HepG2 (cell line): Measurements from ENCODE around the gene PCNA. TPM values are rescaled to one million over a fixed set of nuclear protein-coding genes. Genes with fewer than 3 reads are reported as not detected.

Source experiments
- HMG20B ChIP-seq: conservative IDR thresholded peaks from 2 replicates; pipeline ENCODE4 v1.6.1; 2016; ENCODE audit warnings: missing genetic modification reagents, missing compliant biosample characterization
- MTF1 ChIP-seq: sonication (generic); formaldehyde crosslinking; IDR thresholded peaks from 2 replicates; pipeline ENCODE4 v1.5.0; 2020; ENCODE audit warnings: missing genetic modification reagents
- RBAK ChIP-seq: sonication (generic); formaldehyde crosslinking; IDR thresholded peaks from 2 replicates; pipeline ENCODE4 v1.5.1; 2020; ENCODE audit warnings: mild to moderate bottlenecking, missing genetic modification reagents
- SMAD9 ChIP-seq: sonication (generic); formaldehyde crosslinking; IDR thresholded peaks from 2 replicates; pipeline ENCODE4 v1.5.1; 2020; ENCODE audit warnings: mild to moderate bottlenecking, missing genetic modification reagents
- SMC3 ChIP-seq: IDR thresholded peaks from 2 replicates; pipeline ENCODE4 v1.6.1; 2011; ENCODE audit warnings: low read length, improper control_type of control experiment
- TEAD3 ChIP-seq: optimal IDR thresholded peaks from 2 replicates; pipeline ENCODE3; 2016; ENCODE audit warnings: borderline replicate concordance
- THAP11 ChIP-seq: IDR thresholded peaks from 2 replicates; pipeline ENCODE4 v1.6.1; 2016; ENCODE audit warnings: missing biosample characterization, missing genetic modification reagents
- ZNF124 ChIP-seq: sonication (generic); formaldehyde crosslinking; IDR thresholded peaks from 2 replicates; pipeline ENCODE4 v1.4.0; 2020; ENCODE audit warnings: missing genetic modification reagents
- ZNF335 ChIP-seq: sonication (generic); formaldehyde crosslinking; IDR thresholded peaks from 2 replicates; pipeline ENCODE4 v1.4.0; 2020; ENCODE audit warnings: missing genetic modification reagents
- ZNF883 ChIP-seq: sonication (generic); formaldehyde crosslinking; IDR thresholded peaks from 2 replicates; pipeline ENCODE4 v1.5.1; 2020; ENCODE audit warnings: mild to moderate bottlenecking, missing genetic modification reagents; ENCODE audit errors: not compliant biosample characterization
- polyA plus RNA-seq, 8 experiments: library from polyadenylated mRNA; depleted of rRNA in 3 of 8; stranded (reverse) in 7 of 8; unstranded in 1 of 8; fragments of >200 nt; fragmentation: Illumina TruSeq in 4 of 8; extraction: Trizol in 4 of 8; gene quantifications; 2 replicates each; pipeline versions ENCODE4 v1.2.1 to v1.2.3, GENCODE V29; 2011 to 2016; ENCODE audit warnings: low read depth in 4 of 8, missing spikeins in 1 of 8, mixed read lengths in 1 of 8; ENCODE audit not compliant: insufficient read depth in 1 of 8
- total RNA-seq, 5 experiments: library from RNA; depleted of rRNA; stranded (reverse); fragments of >200 nt; fragmentation: Illumina TruSeq; extraction: Trizol; gene quantifications; 2 replicates each; pipeline ENCODE4 v1.2.3, GENCODE V29; 2016; ENCODE audit warnings: low read depth in 1 of 5
- TF ChIP-seq, protein P1 (sequence below): sonication (generic); formaldehyde crosslinking; IDR thresholded peaks from 2 replicates; pipeline ENCODE4 v1.5.1; 2020; ENCODE audit warnings: mild to moderate bottlenecking, missing genetic modification reagents
- TF ChIP-seq, protein P2 (sequence below): IDR thresholded peaks from 2 replicates; pipeline ENCODE4 v1.6.1; 2018; ENCODE audit warnings: missing genetic modification reagents, mild to moderate bottlenecking, missing compliant biosample characterization
- TF ChIP-seq, protein P3 (sequence below): sonication (generic); formaldehyde crosslinking; IDR thresholded peaks from one replicate; pipeline ENCODE4 v1.5.1; 2020; ENCODE audit warnings: mild to moderate bottlenecking, missing genetic modification reagents; ENCODE audit errors: not compliant biosample characterization
- TF ChIP-seq, protein P4 (sequence below): sonication (generic); IDR thresholded peaks from 2 replicates; pipeline ENCODE4 v1.6.1; 2016; ENCODE audit warnings: low read depth, borderline replicate concordance

Gene PCNA
- total and polyA plus RNA-seq, 2 of the 13 experiments (the other 11 are each of a cell fraction or from before 2014, with no cell fraction given) = 229 to 655 TPM

DNA sequence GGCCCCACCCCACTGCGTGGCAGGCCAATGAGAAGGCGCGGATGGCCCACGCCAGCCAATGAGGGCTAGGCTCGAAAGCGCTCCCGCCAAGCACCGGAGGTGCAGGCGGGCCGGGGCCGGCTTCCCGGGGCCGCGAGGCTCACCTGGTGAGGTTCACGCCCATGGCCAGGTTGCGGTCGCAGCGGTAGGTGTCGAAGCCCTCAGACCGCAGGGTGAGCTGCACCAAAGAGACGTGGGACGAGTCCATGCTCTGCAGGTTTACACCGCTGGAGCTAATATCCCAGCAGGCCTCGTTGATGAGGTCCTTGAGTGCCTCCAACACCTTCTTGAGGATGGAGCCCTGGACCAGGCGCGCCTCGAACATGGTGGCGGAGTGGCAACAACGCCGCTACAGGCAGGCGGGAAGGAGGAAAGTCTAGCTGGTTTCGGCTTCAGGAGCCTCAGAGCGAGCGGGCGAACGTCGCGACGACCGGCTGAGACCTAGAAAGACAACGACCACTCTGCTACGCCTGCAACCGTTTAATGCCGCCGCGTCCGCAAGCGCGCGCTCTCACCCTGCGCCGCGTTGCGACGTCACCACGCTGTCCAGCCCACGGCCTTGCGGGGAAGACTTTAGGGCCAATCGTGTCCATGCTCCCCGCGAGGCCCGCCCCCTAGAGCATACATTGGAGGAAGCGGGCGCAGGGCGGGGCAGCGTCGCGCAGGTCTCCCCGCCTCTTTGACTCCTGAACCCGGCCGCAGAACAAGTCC is at the start of gene PCNA (continued):
- TF ChIP-seq, protein P1, sequence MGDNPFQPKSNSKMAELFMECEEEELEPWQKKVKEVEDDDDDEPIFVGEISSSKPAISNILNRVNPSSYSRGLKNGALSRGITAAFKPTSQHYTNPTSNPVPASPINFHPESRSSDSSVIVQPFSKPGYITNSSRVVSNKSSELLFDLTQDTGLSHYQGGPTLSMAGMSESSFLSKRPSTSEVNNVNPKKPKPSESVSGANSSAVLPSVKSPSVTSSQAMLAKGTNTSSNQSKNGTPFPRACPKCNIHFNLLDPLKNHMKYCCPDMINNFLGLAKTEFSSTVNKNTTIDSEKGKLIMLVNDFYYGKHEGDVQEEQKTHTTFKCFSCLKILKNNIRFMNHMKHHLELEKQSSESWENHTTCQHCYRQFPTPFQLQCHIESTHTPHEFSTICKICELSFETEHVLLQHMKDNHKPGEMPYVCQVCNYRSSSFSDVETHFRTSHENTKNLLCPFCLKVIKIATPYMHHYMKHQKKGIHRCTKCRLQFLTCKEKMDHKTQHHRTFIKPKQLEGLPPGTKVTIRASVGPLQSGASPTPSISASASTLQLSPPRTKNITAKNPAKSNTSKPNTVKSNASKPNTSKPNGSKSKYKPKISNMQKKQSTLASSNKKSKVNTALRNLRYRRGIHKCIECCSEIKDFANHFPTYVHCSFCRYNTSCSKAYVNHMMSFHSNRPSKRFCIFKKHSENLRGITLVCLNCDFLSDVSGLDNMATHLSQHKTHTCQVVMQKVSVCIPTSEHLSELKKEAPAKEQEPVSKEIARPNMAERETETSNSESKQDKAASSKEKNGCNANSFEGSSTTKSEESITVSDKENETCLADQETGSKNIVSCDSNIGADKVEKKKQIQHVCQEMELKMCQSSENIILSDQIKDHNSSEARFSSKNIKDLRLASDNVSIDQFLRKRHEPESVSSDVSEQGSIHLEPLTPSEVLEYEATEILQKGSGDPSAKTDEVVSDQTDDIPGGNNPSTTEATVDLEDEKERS = peak; percentile 99
- TF ChIP-seq ZNF335 (CRISPR knock-in tag) (0 out of 2 replicates have a peak, but pooled peaks have one; percentile 82), TEAD3 (CRISPR knock-in tag) (peak; percentile 38), MTF1 (CRISPR knock-in tag) (peak; percentile 97), THAP11 (CRISPR knock-in tag) (peak; percentile 85), ZNF124 (CRISPR knock-in tag) (peak; percentile 92), RBAK (CRISPR knock-in tag) (no peak), SMC3 (no peak), SMAD9 (peak; percentile 33; the same call in 1 of the 2 replicates), HMG20B (CRISPR knock-in tag) (no peak), ZNF883 (peak; percentile 88)
- TF ChIP-seq, protein P2, sequence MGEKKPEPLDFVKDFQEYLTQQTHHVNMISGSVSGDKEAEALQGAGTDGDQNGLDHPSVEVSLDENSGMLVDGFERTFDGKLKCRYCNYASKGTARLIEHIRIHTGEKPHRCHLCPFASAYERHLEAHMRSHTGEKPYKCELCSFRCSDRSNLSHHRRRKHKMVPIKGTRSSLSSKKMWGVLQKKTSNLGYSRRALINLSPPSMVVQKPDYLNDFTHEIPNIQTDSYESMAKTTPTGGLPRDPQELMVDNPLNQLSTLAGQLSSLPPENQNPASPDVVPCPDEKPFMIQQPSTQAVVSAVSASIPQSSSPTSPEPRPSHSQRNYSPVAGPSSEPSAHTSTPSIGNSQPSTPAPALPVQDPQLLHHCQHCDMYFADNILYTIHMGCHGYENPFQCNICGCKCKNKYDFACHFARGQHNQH = peak; percentile 92; the same call in 1 of the 2 replicates
- TF ChIP-seq, protein P3, sequence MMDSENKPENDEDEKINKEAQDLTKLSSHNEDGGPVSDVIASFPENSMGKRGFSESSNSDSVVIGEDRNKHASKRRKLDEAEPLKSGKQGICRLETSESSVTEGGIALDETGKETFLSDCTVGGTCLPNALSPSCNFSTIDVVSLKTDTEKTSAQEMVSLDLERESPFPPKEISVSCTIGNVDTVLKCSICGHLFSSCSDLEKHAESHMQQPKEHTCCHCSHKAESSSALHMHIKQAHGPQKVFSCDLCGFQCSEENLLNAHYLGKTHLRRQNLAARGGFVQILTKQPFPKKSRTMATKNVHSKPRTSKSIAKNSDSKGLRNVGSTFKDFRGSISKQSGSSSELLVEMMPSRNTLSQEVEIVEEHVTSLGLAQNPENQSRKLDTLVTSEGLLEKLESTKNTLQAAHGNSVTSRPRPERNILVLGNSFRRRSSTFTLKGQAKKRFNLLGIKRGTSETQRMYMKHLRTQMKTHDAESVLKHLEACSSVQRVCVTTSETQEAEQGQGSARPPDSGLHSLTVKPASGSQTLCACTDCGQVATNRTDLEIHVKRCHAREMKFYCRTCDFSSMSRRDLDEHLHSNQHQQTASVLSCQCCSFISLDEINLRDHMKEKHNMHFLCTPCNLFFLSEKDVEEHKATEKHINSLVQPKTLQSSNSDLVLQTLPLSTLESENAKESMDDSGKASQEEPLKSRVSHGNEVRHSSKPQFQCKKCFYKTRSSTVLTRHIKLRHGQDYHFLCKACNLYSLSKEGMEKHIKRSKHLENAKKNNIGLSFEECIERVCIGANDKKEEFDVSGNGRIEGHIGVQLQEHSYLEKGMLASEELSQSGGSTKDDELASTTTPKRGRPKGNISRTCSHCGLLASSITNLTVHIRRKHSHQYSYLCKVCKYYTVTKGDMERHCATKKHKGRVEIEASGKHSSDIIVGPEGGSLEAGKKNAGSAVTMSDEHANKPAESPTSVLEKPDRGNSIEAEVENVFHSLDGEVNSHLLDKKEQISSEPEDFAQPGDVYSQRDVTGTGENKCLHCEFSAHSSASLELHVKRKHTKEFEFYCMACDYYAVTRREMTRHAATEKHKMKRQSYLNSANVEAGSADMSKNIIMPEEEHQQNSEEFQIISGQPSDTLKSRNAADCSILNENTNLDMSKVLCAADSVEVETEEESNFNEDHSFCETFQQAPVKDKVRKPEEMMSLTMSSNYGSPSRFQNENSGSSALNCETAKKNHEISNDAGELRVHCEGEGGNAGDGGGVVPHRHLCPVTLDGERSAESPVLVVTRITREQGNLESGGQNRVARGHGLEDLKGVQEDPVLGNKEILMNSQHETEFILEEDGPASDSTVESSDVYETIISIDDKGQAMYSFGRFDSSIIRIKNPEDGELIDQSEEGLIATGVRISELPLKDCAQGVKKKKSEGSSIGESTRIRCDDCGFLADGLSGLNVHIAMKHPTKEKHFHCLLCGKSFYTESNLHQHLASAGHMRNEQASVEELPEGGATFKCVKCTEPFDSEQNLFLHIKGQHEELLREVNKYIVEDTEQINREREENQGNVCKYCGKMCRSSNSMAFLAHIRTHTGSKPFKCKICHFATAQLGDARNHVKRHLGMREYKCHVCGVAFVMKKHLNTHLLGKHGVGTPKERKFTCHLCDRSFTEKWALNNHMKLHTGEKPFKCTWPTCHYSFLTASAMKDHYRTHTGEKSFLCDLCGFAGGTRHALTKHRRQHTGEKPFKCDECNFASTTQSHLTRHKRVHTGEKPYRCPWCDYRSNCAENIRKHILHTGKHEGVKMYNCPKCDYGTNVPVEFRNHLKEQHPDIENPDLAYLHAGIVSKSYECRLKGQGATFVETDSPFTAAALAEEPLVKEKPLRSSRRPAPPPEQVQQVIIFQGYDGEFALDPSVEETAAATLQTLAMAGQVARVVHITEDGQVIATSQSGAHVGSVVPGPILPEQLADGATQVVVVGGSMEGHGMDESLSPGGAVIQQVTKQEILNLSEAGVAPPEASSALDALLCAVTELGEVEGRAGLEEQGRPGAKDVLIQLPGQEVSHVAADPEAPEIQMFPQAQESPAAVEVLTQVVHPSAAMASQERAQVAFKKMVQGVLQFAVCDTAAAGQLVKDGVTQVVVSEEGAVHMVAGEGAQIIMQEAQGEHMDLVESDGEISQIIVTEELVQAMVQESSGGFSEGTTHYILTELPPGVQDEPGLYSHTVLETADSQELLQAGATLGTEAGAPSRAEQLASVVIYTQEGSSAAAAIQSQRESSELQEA = peak; percentile 97
- TF ChIP-seq, protein P4, sequence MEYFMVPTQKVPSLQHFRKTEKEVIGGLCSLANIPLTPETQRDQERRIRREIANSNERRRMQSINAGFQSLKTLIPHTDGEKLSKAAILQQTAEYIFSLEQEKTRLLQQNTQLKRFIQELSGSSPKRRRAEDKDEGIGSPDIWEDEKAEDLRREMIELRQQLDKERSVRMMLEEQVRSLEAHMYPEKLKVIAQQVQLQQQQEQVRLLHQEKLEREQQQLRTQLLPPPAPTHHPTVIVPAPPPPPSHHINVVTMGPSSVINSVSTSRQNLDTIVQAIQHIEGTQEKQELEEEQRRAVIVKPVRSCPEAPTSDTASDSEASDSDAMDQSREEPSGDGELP = peak; percentile 93; the same call in 1 of the 2 replicates
